Activated CD8-positive, alpha-beta memory T cell treated with anti-CD3 and anti-CD28 coated beads, Interleukin-2, amount 10 ng/mL, durations not matched to agents 7 days and 5 days (primary cell): ENCODE results near the gene CADM1. TPM values are rescaled to one million over a fixed set of nuclear protein-coding genes. Genes with fewer than 3 reads are reported as not detected.

Experiments
- ATAC-seq: fragments of 150-1000 bp; cut with Tn5 transposase; one replicate; pipeline ENCODE4 v1.10.0; 2021; ENCODE audit warnings: moderate library complexity
- CTCF ChIA-PET: fragments of 350-600 bp; sonication (Branson Sonifier 250); formaldehyde crosslinking; loops from one replicate; lab custom pipeline; 2021; ENCODE audit warnings: antibody characterized with exemption; lab: Charles Lee
- DNase-seq: peaks from one replicate; pipeline ENCODE4 v3.0.0-alpha.2; 2020
- H3K27ac Mint-ChIP-seq: one replicate; pipeline ENCODE4 v1.8.0; 2021; ENCODE audit warnings: mild to moderate bottlenecking, mixed read lengths
- H3K27me3 Mint-ChIP-seq: one replicate; pipeline ENCODE4 v1.8.0; 2021; ENCODE audit warnings: mixed read lengths
- H3K36me3 Mint-ChIP-seq: one replicate; pipeline ENCODE4 v1.8.0; 2021; ENCODE audit warnings: mild to moderate bottlenecking, mixed read lengths
- H3K4me1 Mint-ChIP-seq: one replicate; pipeline ENCODE4 v1.8.0; 2021; ENCODE audit warnings: mixed read lengths
- H3K4me3 Mint-ChIP-seq: one replicate; pipeline ENCODE4 v1.8.0; 2021; ENCODE audit warnings: mild to moderate bottlenecking, moderate library complexity, mixed read lengths
- H3K9me3 Mint-ChIP-seq: one replicate; pipeline ENCODE4 v1.8.0; 2022; ENCODE audit warnings: low read depth, mixed read lengths
- total RNA-seq, 2 experiments: library from RNA; stranded (reverse); gene quantifications; one replicate each; pipeline ENCODE4 v1.2.3, GENCODE V29; 2021

CADM1 gene
- total RNA-seq, 2 experiments from 2014 or later: 0.76 to 1.2 TPM

DNA sequence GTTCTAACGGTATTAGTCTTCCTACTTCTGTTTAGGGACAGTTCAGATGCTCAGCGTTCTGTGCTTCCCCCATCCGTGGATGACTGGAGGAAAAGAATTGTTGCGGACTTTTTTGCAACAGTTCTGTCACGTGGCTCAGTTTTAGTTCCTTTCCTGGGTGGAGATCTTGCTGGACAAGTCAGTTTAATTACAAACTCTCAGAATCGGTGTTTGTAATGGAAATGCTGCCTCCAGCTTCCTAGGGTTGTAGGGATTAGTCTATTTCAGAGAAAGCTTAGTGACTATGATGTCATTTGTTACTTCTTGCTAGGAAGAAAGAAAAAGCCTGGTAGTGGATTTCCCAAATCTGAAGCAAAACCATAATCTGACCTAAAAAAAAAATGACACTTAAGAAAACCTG lies 320.4 kb downstream of the CADM1 start:
- CTCF ChIA-PET: interaction anchor here (0.7 kb wide), 1 partner anchor 14 kb away, joined by 3 read pairs; no protein-coding TSS in a partner anchor
- no peaks in the 10 kb centered on the region for H3K36me3 Mint-ChIP-seq

DNA sequence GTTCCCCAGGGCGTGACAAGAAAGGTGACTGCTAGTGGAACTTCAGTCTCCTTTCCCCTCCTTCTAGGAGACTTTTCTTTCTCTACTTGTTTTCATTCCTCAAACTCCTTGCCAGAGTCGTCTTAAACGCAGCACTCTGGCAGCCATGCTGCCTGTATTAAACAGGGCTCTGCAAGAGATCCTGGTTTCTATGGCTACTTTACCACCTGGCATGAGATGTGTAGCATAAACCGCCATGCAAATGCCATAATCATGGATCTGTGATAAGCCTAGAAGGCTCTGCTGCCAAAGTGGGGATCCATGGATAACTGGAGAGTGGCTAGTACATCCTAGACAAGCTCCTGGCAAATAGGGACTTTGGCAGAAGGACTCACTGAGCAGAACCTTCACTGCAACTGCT lies 321.1 kb downstream of the CADM1 start:
- no peak overlapping the region for H3K4me3 Mint-ChIP-seq
- no peak overlapping the region for H3K27ac Mint-ChIP-seq
- H3K4me1 Mint-ChIP-seq: no peaks in the 10 kb centered on the region
- peaks cover 19% of the 10 kb centered on the region for H3K27me3 Mint-ChIP-seq
- H3K9me3 Mint-ChIP-seq: no peaks in the 10 kb centered on the region
- ATAC-seq: no peak
- CTCF ChIA-PET: no interaction called here
- DNase-seq: no peak
- H3K36me3 Mint-ChIP-seq: no peaks in the 10 kb centered on the region

More for the DNA sequence above, 320.4 kb downstream of the CADM1 start:
- Mint-ChIP-seq H3K27ac (no peak overlapping the region), H3K9me3 (no peaks in the 10 kb centered on the region), H3K27me3 (peaks cover 23% of the 10 kb centered on the region), H3K4me3 (no peak overlapping the region), H3K4me1 (no peaks in the 10 kb centered on the region)
- DNase-seq (no peak), ATAC-seq (no peak)

DNA sequence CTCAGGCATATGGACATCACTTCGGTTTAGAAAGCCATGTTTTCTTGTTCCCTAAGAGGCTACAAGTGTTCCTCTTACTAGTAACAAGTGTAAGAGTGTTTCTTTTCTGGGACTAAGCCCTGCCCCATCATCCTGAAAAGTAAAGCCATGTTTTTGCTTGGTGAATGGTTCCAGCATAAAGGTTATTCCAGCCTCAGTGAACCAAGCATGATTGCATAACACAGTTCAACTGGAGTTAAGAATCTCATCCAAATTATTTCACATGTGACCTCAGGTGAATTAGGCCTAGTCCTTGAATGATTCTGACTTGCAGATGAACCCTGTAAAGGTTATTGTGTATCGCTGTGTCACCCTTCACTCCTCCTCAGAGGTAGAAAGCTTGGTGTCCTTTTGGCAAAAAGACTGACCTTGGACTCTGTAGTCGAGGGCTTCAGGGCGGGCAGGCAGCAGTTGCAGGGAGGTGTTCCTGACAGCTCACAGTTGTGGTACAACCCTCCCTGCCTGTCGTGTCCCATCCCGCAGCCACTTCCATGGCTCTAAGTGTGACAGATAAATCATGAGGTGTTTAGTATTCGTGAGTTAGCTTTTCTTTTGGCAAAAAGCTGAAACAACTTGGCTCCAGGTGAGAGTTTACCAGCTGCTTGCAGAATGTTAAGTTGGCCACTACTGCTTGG lies 321.8 kb downstream of the CADM1 start:
- DNase-seq: no peak
- CTCF ChIA-PET: no interaction called here
- no peak for ATAC-seq
- Mint-ChIP-seq H3K27ac (no peak overlapping the region), H3K4me1 (no peaks in the 10 kb centered on the region), H3K9me3 (no peaks in the 10 kb centered on the region), H3K36me3 (no peaks in the 10 kb centered on the region), H3K4me3 (no peak overlapping the region), H3K27me3 (peaks cover 21% of the 10 kb centered on the region)

DNA sequence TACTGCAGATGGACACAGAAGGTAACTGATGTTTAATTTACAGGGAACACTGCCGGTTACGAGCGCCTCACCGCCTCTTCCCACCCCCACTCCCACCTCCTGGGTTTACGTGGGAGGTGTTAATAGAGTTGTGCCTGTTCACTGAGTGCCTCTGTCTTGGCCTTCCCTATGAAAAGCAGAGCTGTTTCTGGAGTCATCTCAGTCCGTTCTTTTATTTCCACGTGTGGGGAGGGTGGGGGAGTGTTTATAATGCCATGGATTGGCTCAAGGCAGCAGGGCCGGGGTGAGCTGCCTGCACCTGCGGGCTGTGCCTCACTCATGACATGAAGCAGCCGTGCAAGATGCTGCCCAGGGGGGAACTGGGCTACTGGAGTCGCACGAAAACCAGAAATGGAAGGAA lies 322.7 kb downstream of the CADM1 start:
- DNase-seq (no peak), ATAC-seq (no peak)
- H3K36me3 Mint-ChIP-seq: no peaks in the 10 kb centered on the region
- no peak overlapping the region for H3K27ac Mint-ChIP-seq
- H3K9me3 Mint-ChIP-seq: no peaks in the 10 kb centered on the region
- CTCF ChIA-PET: no interaction called here
- peaks cover 26% of the 10 kb centered on the region for H3K27me3 Mint-ChIP-seq
- no peak overlapping the region for H3K4me3 Mint-ChIP-seq
- H3K4me1 Mint-ChIP-seq: no peaks in the 10 kb centered on the region

DNA sequence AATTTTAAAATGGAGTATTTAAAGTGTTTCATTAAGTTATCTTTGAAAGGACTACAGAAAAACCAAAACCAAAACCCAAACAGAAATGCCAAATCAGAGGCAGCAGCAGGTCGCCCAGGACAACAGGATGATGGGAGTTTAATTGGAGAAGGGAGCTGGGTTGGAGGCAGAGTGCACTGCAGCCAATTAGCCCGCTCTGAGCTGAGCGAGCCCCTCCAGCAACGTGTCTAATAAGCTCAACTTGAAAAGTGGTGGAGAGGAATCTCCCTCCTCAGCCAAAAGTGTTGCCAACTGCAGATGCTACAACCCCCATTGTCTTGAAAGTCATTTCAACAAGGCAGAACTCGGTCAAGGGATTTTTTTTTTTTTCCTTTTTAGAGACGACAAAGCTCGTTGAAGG lies 323.9 kb downstream of the CADM1 start:
- peaks cover 29% of the 10 kb centered on the region for H3K27me3 Mint-ChIP-seq
- H3K36me3 Mint-ChIP-seq: no peaks in the 10 kb centered on the region
- ATAC-seq (no peak), DNase-seq (no peak)
- H3K9me3 Mint-ChIP-seq: no peaks in the 10 kb centered on the region
- H3K27ac Mint-ChIP-seq: no peak overlapping the region
- CTCF ChIA-PET: no interaction called here
- no peak overlapping the region for H3K4me3 Mint-ChIP-seq
- no peaks in the 10 kb centered on the region for H3K4me1 Mint-ChIP-seq

DNA sequence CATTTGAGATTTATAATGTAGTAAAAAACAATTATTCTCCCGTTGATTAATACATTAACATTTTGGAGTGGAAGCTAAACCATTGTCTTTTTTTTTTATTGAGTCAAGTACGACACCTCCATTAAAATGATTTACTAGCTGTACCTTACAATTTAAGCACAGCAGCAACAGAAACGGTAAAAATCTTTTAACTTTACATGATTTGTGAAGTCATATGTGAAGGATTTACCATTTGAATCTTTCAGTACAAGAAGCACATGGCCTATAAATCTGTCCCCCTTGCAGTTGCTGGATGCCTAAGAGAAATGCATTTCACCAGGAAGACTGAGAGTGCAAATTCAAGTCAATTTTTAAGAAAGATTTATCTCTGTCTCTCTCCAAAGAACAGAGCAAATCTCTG lies 324.6 kb downstream of the CADM1 start:
- Mint-ChIP-seq H3K9me3 (no peaks in the 10 kb centered on the region), H3K27ac (no peak overlapping the region), H3K36me3 (no peaks in the 10 kb centered on the region), H3K4me3 (no peak overlapping the region), H3K27me3 (peaks cover 32% of the 10 kb centered on the region), H3K4me1 (no peaks in the 10 kb centered on the region)
- CTCF ChIA-PET: no interaction called here
- DNase-seq (no peak), ATAC-seq (no peak)

DNA sequence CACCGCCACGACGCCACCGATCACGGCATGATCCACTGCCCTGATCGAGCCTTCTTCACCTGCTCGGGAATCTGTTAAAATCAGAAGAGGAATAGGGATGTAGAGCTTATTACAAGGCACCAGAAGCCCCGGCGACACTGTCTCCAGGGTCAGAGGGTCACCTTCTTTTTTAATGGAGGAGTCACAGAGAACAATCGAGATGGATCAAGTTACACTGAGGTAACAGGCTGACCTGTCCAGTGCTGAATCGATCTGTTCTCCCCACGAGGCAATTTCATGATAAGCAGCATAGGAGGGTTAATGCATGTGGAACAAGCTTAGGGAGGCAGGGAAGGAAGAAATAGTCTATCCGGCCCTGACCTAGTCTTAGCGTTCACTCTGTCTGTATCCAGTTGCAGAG lies 325.5 kb downstream of the CADM1 start:
- Mint-ChIP-seq H3K9me3 (no peaks in the 10 kb centered on the region), H3K27me3 (peaks cover 32% of the 10 kb centered on the region), H3K27ac (no peak overlapping the region), H3K4me3 (no peak overlapping the region), H3K36me3 (no peaks in the 10 kb centered on the region), H3K4me1 (no peaks in the 10 kb centered on the region)
- no peak for DNase-seq
- CTCF ChIA-PET: no interaction called here
- no peak for ATAC-seq

DNA sequence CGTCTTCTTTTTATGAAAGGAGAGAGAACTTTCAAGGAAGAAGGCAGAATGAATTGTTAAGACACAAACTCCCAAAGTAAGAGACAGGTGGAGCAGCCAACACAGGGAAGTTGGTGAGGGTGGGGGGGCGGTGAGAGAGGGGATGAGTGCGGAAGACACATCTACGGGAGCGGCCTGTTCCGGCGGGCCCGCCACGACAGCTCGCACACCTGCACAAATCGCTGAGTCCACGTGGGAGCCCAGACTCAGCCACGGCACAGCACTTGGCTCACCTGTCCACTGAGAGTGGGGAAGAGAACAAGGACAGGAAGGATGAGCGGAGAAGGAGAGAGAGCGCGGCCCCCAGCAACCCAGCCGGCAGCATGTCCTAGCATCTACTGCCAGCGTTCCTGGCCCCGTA lies 331.1 kb downstream of the CADM1 start:
- H3K4me1 Mint-ChIP-seq: no peaks in the 10 kb centered on the region
- no peaks in the 10 kb centered on the region for H3K36me3 Mint-ChIP-seq
- CTCF ChIA-PET: no interaction called here
- DNase-seq: no peak
- H3K27me3 Mint-ChIP-seq: peaks cover 25% of the 10 kb centered on the region
- no peak for ATAC-seq
- H3K27ac Mint-ChIP-seq: no peak overlapping the region
- no peaks in the 10 kb centered on the region for H3K9me3 Mint-ChIP-seq
- no peak overlapping the region for H3K4me3 Mint-ChIP-seq

DNA sequence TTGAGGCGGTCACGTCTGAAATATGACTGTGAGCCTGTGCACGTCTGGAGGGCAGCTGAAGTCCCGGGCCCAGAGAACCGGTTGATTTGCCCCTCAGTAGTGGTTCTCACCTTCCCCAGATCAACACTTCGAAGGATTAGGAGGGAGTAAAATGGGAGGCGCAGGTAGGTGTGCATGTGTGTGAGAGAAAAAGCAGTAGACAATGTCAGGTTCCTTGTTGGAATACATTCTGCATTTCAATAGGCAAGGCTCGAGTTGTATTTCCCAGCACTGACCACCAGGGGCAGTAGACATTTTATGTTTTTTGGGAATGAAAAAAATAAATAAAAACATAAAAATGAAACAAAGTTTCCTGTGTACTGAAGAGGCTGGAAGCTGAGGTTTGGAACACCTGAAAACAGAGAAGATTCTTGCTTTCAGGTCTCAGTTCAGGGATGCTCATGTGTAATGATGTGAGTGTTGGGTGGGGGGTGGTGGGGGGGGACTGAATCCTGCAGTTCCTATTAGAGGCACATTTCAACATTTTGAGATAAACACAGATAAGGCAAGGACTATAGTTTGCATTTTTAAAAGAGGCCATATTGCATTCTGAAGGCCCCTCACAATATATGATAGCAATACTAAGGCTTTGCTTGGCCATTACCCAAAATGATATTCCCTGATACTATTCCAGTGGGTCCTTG lies 333.9 kb downstream of the CADM1 start:
- DNase-seq (peak; percentile 48), ATAC-seq (peak; percentile 27)
- CTCF ChIA-PET: interaction anchor here (0.6 to 1.1 kb wide), 4 partner anchors 20 to 90 kb away, joined by 3 read pairs; no protein-coding TSS in a partner anchor
- H3K36me3 Mint-ChIP-seq: no peaks in the 10 kb centered on the region
- no peaks in the 10 kb centered on the region for H3K4me1 Mint-ChIP-seq
- no peaks in the 10 kb centered on the region for H3K9me3 Mint-ChIP-seq
- H3K27ac Mint-ChIP-seq: no peak overlapping the region
- H3K4me3 Mint-ChIP-seq: no peak overlapping the region
- H3K27me3 Mint-ChIP-seq: peaks cover 17% of the 10 kb centered on the region

DNA sequence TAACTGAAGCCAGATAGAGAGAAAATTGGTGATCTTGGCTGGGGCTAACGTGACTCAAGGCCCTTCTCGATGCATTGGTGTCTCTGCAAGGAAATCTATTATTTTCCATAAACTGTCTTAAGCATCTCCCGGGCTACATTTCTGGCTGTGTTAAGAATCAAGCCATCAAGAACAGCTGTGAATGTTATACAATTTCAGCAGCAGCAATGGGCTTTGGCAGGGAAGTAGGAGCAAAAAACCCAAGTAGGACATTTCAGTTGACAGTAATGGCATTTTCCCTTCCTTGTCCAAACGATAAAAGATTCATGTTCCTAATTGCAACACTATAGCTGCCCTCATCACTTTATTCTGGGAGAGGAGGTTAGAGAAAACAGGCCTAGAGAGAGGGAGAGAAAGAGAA lies 335.0 kb downstream of the CADM1 start:
- Mint-ChIP-seq H3K4me1 (no peaks in the 10 kb centered on the region), H3K4me3 (no peak overlapping the region), H3K27ac (no peak overlapping the region), H3K27me3 (peaks cover 20% of the 10 kb centered on the region), H3K36me3 (no peaks in the 10 kb centered on the region), H3K9me3 (no peaks in the 10 kb centered on the region)
- DNase-seq: no peak
- no peak for ATAC-seq
- CTCF ChIA-PET: interaction anchor here (0.8 to 1.1 kb wide), 4 partner anchors 15 to 91 kb away, joined by 3 read pairs; no protein-coding TSS in a partner anchor

DNA sequence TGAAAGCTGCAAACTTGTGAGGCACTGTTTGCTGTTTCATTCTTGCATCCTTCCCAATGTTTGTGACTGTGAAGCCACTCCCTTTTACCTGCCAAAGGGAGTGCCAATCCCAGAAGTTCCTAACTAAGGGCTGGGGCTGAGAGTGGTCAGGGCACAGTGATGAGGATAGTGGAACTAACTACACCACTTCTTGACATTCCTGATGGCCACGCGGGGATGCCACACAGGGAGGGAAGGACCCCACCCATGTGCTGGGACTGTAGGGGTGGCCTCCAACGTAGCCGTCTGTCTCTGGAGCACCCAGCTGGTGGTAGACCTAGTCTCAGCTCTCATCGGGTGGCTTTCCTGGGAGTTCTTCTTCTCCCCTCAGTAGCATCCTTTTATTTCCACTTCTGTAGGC lies 335.5 kb downstream of the CADM1 start:
- Mint-ChIP-seq H3K9me3 (no peaks in the 10 kb centered on the region), H3K27me3 (peaks cover 20% of the 10 kb centered on the region), H3K27ac (no peak overlapping the region), H3K4me3 (no peak overlapping the region), H3K4me1 (no peaks in the 10 kb centered on the region), H3K36me3 (no peaks in the 10 kb centered on the region)
- CTCF ChIA-PET: no interaction called here
- no peak for DNase-seq
- ATAC-seq: no peak

DNA sequence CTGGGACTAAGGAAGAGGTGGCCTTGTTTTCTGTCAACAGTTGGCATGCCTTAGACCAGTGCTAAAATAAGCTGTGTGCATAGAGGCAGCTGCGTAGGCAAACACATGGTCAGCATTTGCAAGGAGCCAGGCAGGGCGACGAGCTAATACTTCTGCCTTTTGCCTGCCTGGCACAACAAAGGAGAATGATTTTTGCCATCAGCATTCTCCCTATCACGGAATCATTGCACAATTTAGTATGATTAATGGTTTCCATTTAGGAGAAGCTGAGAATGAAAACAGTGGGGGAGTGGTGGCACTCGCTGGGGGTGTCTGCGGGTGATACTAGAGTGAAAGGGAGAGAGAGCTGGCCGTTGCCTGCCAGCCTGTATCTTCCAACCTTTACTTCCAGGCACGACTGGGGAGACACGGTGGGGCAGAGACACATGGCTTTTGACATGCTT lies 336.0 kb downstream of the CADM1 start:
- Mint-ChIP-seq H3K36me3 (no peaks in the 10 kb centered on the region), H3K4me3 (no peak overlapping the region), H3K4me1 (no peaks in the 10 kb centered on the region), H3K27me3 (peaks cover 20% of the 10 kb centered on the region), H3K9me3 (no peaks in the 10 kb centered on the region), H3K27ac (no peak overlapping the region)
- no peak for DNase-seq
- no peak for ATAC-seq
- CTCF ChIA-PET: no interaction called here

DNA sequence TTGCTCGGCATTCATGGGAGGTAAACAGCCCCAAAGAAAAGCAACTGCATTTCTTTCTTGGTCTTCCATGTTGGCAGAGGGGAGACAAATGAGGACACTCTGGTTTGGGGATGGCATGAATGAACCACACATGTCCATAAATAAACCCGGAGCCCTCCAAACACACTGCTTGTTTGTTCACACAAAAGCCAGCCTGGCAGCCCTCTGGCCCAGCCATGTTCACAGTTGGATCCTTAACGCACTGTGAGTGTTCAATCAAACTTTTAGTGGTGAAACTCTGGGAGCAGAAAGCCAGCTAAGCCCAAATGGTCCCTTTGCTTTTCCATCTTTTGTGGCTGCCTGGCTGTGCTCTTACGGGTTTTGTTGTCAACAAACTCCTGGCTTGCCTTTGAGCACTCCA lies 336.8 kb downstream of the CADM1 start:
- no peaks in the 10 kb centered on the region for H3K36me3 Mint-ChIP-seq
- H3K27me3 Mint-ChIP-seq: peaks cover 24% of the 10 kb centered on the region
- CTCF ChIA-PET: no interaction called here
- DNase-seq: no peak
- no peak overlapping the region for H3K4me3 Mint-ChIP-seq
- no peak for ATAC-seq
- H3K27ac Mint-ChIP-seq: no peak overlapping the region
- no peaks in the 10 kb centered on the region for H3K9me3 Mint-ChIP-seq
- no peaks in the 10 kb centered on the region for H3K4me1 Mint-ChIP-seq

DNA sequence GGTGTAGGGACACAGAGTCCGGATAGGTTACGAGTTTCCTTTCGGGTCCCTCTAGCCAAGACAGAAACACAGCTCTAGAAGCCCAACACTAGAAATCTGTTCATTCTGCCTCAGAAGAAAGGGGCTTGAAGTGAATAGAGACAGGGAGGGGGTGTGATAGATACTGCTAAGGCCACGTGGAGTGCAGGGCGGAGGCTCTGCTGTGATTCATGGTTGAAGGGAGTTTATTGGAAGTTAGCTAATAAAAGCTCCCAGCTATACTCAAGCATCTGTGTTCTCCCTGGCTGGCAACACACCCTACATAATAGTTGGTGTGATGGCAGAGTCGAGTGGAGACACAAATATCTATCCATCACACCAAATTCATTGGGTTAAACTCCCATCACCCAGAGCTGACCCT lies 337.4 kb downstream of the CADM1 start:
- Mint-ChIP-seq H3K36me3 (no peaks in the 10 kb centered on the region), H3K4me3 (no peak overlapping the region)
- DNase-seq: no peak

More for the DNA sequence above, 337.4 kb downstream of the CADM1 start:
- no peak for ATAC-seq
- H3K27me3 Mint-ChIP-seq: peaks cover 24% of the 10 kb centered on the region
- no peaks in the 10 kb centered on the region for H3K9me3 Mint-ChIP-seq
- no peaks in the 10 kb centered on the region for H3K4me1 Mint-ChIP-seq
- no peak overlapping the region for H3K27ac Mint-ChIP-seq
- CTCF ChIA-PET: no interaction called here
